ENCODE results near the gene DLG1. TPM values are rescaled to one million over a fixed set of nuclear protein-coding genes. Genes with fewer than 3 reads are reported as not detected.

DLG1 gene
- 48.0 TPM for total RNA-seq

GRCh38 chr3:197298341-197298944 lies at the start of gene DLG1:
DLG1 (minus strand) TSS chr3:197298612; CDS start chr3:197297204, 1,408 bp downstream.
- Histone ChIP-seq H3K27me3 (ENCODE audit: insufficient read depth, low read length) (peaks cover 9% of the 10 kb centered on the region), H3K9me3 (ENCODE audit: low read depth, low read length) (no peaks in the 10 kb centered on the region), H3K4me1 (ENCODE audit: insufficient read depth, low read length) (peaks cover 18% of the 10 kb centered on the region), H3K4me3 (ENCODE audit: low read length) (peak within 1 kb of the TSS; percentile 84)

GRCh38 chr3:197348014-197348413 lies 49.6 kb upstream of the DLG1 start:
- H3K9me3 ChIP-seq (ENCODE audit: low read depth, low read length) = no peaks in the 10 kb centered on the region
- H3K27me3 ChIP-seq (ENCODE audit: insufficient read depth, low read length) = no peaks in the 10 kb centered on the region

GRCh38 chr3:197345390-197345789 lies 47.0 kb upstream of the DLG1 start:
- no peaks in the 10 kb centered on the region for H3K9me3 ChIP-seq (ENCODE audit: low read depth, low read length)
- no peaks in the 10 kb centered on the region for H3K4me1 ChIP-seq (ENCODE audit: insufficient read depth, low read length)
- H3K4me3 ChIP-seq (ENCODE audit: low read length) = no peak overlapping the region
- no peaks in the 10 kb centered on the region for H3K27me3 ChIP-seq (ENCODE audit: insufficient read depth, low read length)

More at GRCh38 chr3:197348014-197348413, 49.6 kb upstream of the DLG1 start:
- Histone ChIP-seq H3K4me3 (ENCODE audit: low read length) (no peak overlapping the region), H3K4me1 (ENCODE audit: insufficient read depth, low read length) (no peaks in the 10 kb centered on the region)

GRCh38 chr3:197344582-197345318 lies 46.3 kb upstream of the DLG1 start:
- H3K4me1 ChIP-seq (ENCODE audit: insufficient read depth, low read length) = no peaks in the 10 kb centered on the region
- H3K4me3 ChIP-seq (ENCODE audit: low read length) = no peak overlapping the region
- H3K9me3 ChIP-seq (ENCODE audit: low read depth, low read length) = no peaks in the 10 kb centered on the region
- no peaks in the 10 kb centered on the region for H3K27me3 ChIP-seq (ENCODE audit: insufficient read depth, low read length)

- no peaks in the 10 kb centered on the region for H3K4me1 ChIP-seq (ENCODE audit: insufficient read depth, low read length)
- no peak overlapping the region for H3K4me3 ChIP-seq (ENCODE audit: low read length)
- H3K9me3 ChIP-seq (ENCODE audit: low read depth, low read length) = no peaks in the 10 kb centered on the region
- no peaks in the 10 kb centered on the region for H3K27me3 ChIP-seq (ENCODE audit: insufficient read depth, low read length)
These were observed 45.4 kb upstream of the DLG1 start for GRCh38 chr3:197343656-197344408.

GRCh38 chr3:197343111-197343510 lies 44.7 kb upstream of the DLG1 start:
- no peaks in the 10 kb centered on the region for H3K27me3 ChIP-seq (ENCODE audit: insufficient read depth, low read length)

GRCh38 chr3:197340521-197340871 lies 42.1 kb upstream of the DLG1 start:
- Histone ChIP-seq H3K4me1 (ENCODE audit: insufficient read depth, low read length) (no peaks in the 10 kb centered on the region), H3K9me3 (ENCODE audit: low read depth, low read length) (no peaks in the 10 kb centered on the region), H3K4me3 (ENCODE audit: low read length) (no peak overlapping the region), H3K27me3 (ENCODE audit: insufficient read depth, low read length) (no peaks in the 10 kb centered on the region)

More at GRCh38 chr3:197343111-197343510, 44.7 kb upstream of the DLG1 start:
- Histone ChIP-seq H3K4me3 (ENCODE audit: low read length) (no peak overlapping the region), H3K4me1 (ENCODE audit: insufficient read depth, low read length) (no peaks in the 10 kb centered on the region), H3K9me3 (ENCODE audit: low read depth, low read length) (no peaks in the 10 kb centered on the region)

GRCh38 chr3:197339841-197340520 lies 41.6 kb upstream of the DLG1 start:
- no peaks in the 10 kb centered on the region for H3K4me1 ChIP-seq (ENCODE audit: insufficient read depth, low read length)

GRCh38 chr3:197338586-197338985 lies 40.2 kb upstream of the DLG1 start:
- H3K4me1 ChIP-seq (ENCODE audit: insufficient read depth, low read length) = no peaks in the 10 kb centered on the region

More at GRCh38 chr3:197339841-197340520, 41.6 kb upstream of the DLG1 start:
- no peak overlapping the region for H3K4me3 ChIP-seq (ENCODE audit: low read length)
- no peaks in the 10 kb centered on the region for H3K27me3 ChIP-seq (ENCODE audit: insufficient read depth, low read length)
- H3K9me3 ChIP-seq (ENCODE audit: low read depth, low read length) = no peaks in the 10 kb centered on the region

GRCh38 chr3:197337656-197338055 lies 39.2 kb upstream of the DLG1 start:
- Histone ChIP-seq H3K4me3 (ENCODE audit: low read length) (no peak overlapping the region), H3K9me3 (ENCODE audit: low read depth, low read length) (no peaks in the 10 kb centered on the region), H3K27me3 (ENCODE audit: insufficient read depth, low read length) (no peaks in the 10 kb centered on the region), H3K4me1 (ENCODE audit: insufficient read depth, low read length) (no peaks in the 10 kb centered on the region)

More at GRCh38 chr3:197338586-197338985, 40.2 kb upstream of the DLG1 start:
- H3K9me3 ChIP-seq (ENCODE audit: low read depth, low read length) = no peaks in the 10 kb centered on the region
- H3K27me3 ChIP-seq (ENCODE audit: insufficient read depth, low read length) = no peaks in the 10 kb centered on the region
- no peak overlapping the region for H3K4me3 ChIP-seq (ENCODE audit: low read length)

- H3K4me1 ChIP-seq (ENCODE audit: insufficient read depth, low read length) = no peaks in the 10 kb centered on the region
- H3K9me3 ChIP-seq (ENCODE audit: low read depth, low read length) = no peaks in the 10 kb centered on the region
- no peaks in the 10 kb centered on the region for H3K27me3 ChIP-seq (ENCODE audit: insufficient read depth, low read length)
- no peak overlapping the region for H3K4me3 ChIP-seq (ENCODE audit: low read length)
These were observed 38.8 kb upstream of the DLG1 start for GRCh38 chr3:197337214-197337613.

GRCh38 chr3:197336348-197336747 lies 37.9 kb upstream of the DLG1 start:
- no peaks in the 10 kb centered on the region for H3K4me1 ChIP-seq (ENCODE audit: insufficient read depth, low read length)
- H3K27me3 ChIP-seq (ENCODE audit: insufficient read depth, low read length) = no peaks in the 10 kb centered on the region
- H3K9me3 ChIP-seq (ENCODE audit: low read depth, low read length) = no peaks in the 10 kb centered on the region
- H3K4me3 ChIP-seq (ENCODE audit: low read length) = no peak overlapping the region

GRCh38 chr3:197335428-197336132 lies 37.2 kb upstream of the DLG1 start:
- no peaks in the 10 kb centered on the region for H3K4me1 ChIP-seq (ENCODE audit: insufficient read depth, low read length)
- H3K9me3 ChIP-seq (ENCODE audit: low read depth, low read length) = no peaks in the 10 kb centered on the region
- H3K4me3 ChIP-seq (ENCODE audit: low read length) = no peak overlapping the region
- H3K27me3 ChIP-seq (ENCODE audit: insufficient read depth, low read length) = no peaks in the 10 kb centered on the region

GRCh38 chr3:197333901-197334639 lies 35.7 kb upstream of the DLG1 start:
- H3K9me3 ChIP-seq (ENCODE audit: low read depth, low read length) = no peaks in the 10 kb centered on the region
- H3K4me3 ChIP-seq (ENCODE audit: low read length) = no peak overlapping the region
- no peaks in the 10 kb centered on the region for H3K27me3 ChIP-seq (ENCODE audit: insufficient read depth, low read length)
- H3K4me1 ChIP-seq (ENCODE audit: insufficient read depth, low read length) = no peaks in the 10 kb centered on the region

Data from mononuclear cell (primary cell).